Mesodermal cell (in vitro differentiated cells): Measurements from ENCODE around the gene ANTKMT.
"Not testable (repeated sequence)": the region's sequence is repeated elsewhere in the genome, so short reads cannot be mapped to it uniquely, and the experiment has no call there.

ENCODE experiments used
- H3K27ac ChIP-seq: 2 replicates; pipeline ENCODE4 v1.7.0; 2013; ENCODE audit warnings: mild to moderate bottlenecking, low read depth, low read length, moderate library complexity; ENCODE audit not compliant: severe bottlenecking
- H3K36me3 ChIP-seq: 2 replicates; pipeline ENCODE4 v1.7.1; 2013; ENCODE audit warnings: mild to moderate bottlenecking, low read length, moderate library complexity; ENCODE audit not compliant: control insufficient read depth, insufficient read depth
- H3K4me1 ChIP-seq: one replicate; pipeline ENCODE4 v1.7.1; 2013; ENCODE audit warnings: mild to moderate bottlenecking, low read length; ENCODE audit not compliant: insufficient read depth, control insufficient read depth, poor library complexity, severe bottlenecking
- H3K4me3 ChIP-seq: 2 replicates; pipeline ENCODE4 v1.7.0; 2013; ENCODE audit warnings: low read length, control low read depth, mild to moderate bottlenecking; ENCODE audit not compliant: insufficient read depth, poor library complexity, severe bottlenecking; ENCODE audit errors: extremely low read depth
- H3K9me3 ChIP-seq: 2 replicates; pipeline ENCODE4 v1.7.1; 2013; ENCODE audit warnings: mild to moderate bottlenecking, low read length, moderate library complexity; ENCODE audit not compliant: control insufficient read depth
- WGBS, 2 experiments: methylation state at CpG; one replicate each; pipeline ENCODE4 v1.1.5; 2013; ENCODE audit warnings: missing lambda C conversion rate in 2 of 2; ENCODE audit not compliant: insufficient coverage in 2 of 2; 5-methylcytosine and 5-hydroxymethylcytosine counted together

ANTKMT gene

GRCh38 chr16:740459-740763 is 19.5 kb downstream of the ANTKMT start:
- WGBS, 2 experiments, result 1% methylated on average over 18 of the region's 22 CpGs
- Histone ChIP-seq H3K27ac (no peak overlapping the region), H3K36me3 (peaks cover 37% of the 10 kb centered on the region), H3K4me3 (peak overlapping the region; percentile 82), H3K4me1 (no peaks in the 10 kb centered on the region), H3K9me3 (no peaks in the 10 kb centered on the region)

- no peak within 1 kb of the TSS for H3K27ac ChIP-seq
- peaks cover 31% of the 10 kb centered on the region for H3K36me3 ChIP-seq
- H3K4me3 ChIP-seq, result peak within 1 kb of the TSS; percentile 82
- H3K4me1 ChIP-seq, result no peaks in the 10 kb centered on the region
- H3K9me3 ChIP-seq, result no peaks in the 10 kb centered on the region
- WGBS, 2 experiments, result 0% methylated on average over 74 to 75 of the region's 79 CpGs
These were observed 20.0 kb downstream of the ANTKMT start, which contains the start of gene CIAO3 for GRCh38 chr16:740764-741505. Gene CIAO3, minus strand, starts transcription at chr16:740997. Its CDS starts 12 bp downstream, at chr16:740985.

- peaks cover 20% of the 10 kb centered on the region for H3K36me3 ChIP-seq
These were observed 21.2 kb downstream of the ANTKMT start for GRCh38 chr16:741986-742629.

GRCh38 chr16:742894-743293 is 21.9 kb downstream of the ANTKMT start:
- not testable (repeated sequence) for H3K4me3 ChIP-seq
- 84 to 94% methylated on average over 9 to 10 of the region's 14 CpGs for WGBS, 2 experiments

More at GRCh38 chr16:741986-742629, 21.2 kb downstream of the ANTKMT start:
- H3K9me3 ChIP-seq, result no peaks in the 10 kb centered on the region
- H3K4me1 ChIP-seq, result no peaks in the 10 kb centered on the region
- WGBS, 2 experiments, result 96 to 97% methylated on average over 13 to 15 of the region's 15 CpGs
- no peak overlapping the region for H3K4me3 ChIP-seq
- H3K27ac ChIP-seq, result no peak overlapping the region

GRCh38 chr16:743794-744500 is 23.0 kb downstream of the ANTKMT start:
- H3K9me3 ChIP-seq, result no peaks in the 10 kb centered on the region
- H3K36me3 ChIP-seq, result peaks cover 5% of the 10 kb centered on the region
- no peaks in the 10 kb centered on the region for H3K4me1 ChIP-seq
- 87 to 95% methylated on average over 17 to 19 of the region's 21 CpGs for WGBS, 2 experiments
- H3K27ac ChIP-seq, result no peak overlapping the region
- no peak overlapping the region for H3K4me3 ChIP-seq

More at GRCh38 chr16:742894-743293, 21.9 kb downstream of the ANTKMT start:
- not testable (repeated sequence) for H3K4me1 ChIP-seq, H3K9me3 ChIP-seq, H3K27ac ChIP-seq
- peaks cover 13% of the 10 kb centered on the region for H3K36me3 ChIP-seq

- no peak overlapping the region for H3K4me3 ChIP-seq
- H3K27ac ChIP-seq, result no peak overlapping the region
- no peaks in the 10 kb centered on the region for H3K4me1 ChIP-seq
- WGBS, 2 experiments, result 5 to 7% methylated on average over 6 to 10 of the region's 14 CpGs
- H3K9me3 ChIP-seq, result no peaks in the 10 kb centered on the region
- H3K36me3 ChIP-seq, result no peaks in the 10 kb centered on the region
These were observed 24.8 kb downstream of the ANTKMT start for GRCh38 chr16:745739-746138.

- H3K4me3 ChIP-seq, result no peak overlapping the region
- H3K27ac ChIP-seq, result no peak overlapping the region
- 90 to 94% methylated on average over 2 to 9 of the region's 13 CpGs for WGBS, 2 experiments
- H3K36me3 ChIP-seq, result no peaks in the 10 kb centered on the region
- no peaks in the 10 kb centered on the region for H3K4me1 ChIP-seq
- no peaks in the 10 kb centered on the region for H3K9me3 ChIP-seq
These were observed 25.7 kb downstream of the ANTKMT start for GRCh38 chr16:746637-747036.

- no peaks in the 10 kb centered on the region for H3K4me1 ChIP-seq
- H3K9me3 ChIP-seq, result no peaks in the 10 kb centered on the region
- H3K4me3 ChIP-seq, result no peak overlapping the region
- H3K36me3 ChIP-seq, result no peaks in the 10 kb centered on the region
- 91% methylated on average over 30 to 35 of the region's 39 CpGs for WGBS, 2 experiments
- no peak overlapping the region for H3K27ac ChIP-seq
These were observed 27.2 kb downstream of the ANTKMT start for GRCh38 chr16:747978-748746.

GRCh38 chr16:749010-749409 is 28.1 kb downstream of the ANTKMT start:
- no peaks in the 10 kb centered on the region for H3K4me1 ChIP-seq
- no peak overlapping the region for H3K4me3 ChIP-seq
- H3K9me3 ChIP-seq, result no peaks in the 10 kb centered on the region
- no peak overlapping the region for H3K27ac ChIP-seq
- H3K36me3 ChIP-seq, result no peaks in the 10 kb centered on the region
- WGBS, 2 experiments, result 92 to 96% methylated on average over 5 of the region's 6 CpGs

- Histone ChIP-seq H3K4me3 (no peak overlapping the region), H3K36me3 (no peaks in the 10 kb centered on the region), H3K9me3 (no peaks in the 10 kb centered on the region), H3K27ac (no peak overlapping the region), H3K4me1 (no peaks in the 10 kb centered on the region)
- WGBS, 2 experiments, result 77 to 88% methylated on average over 8 to 9 of the region's 9 CpGs
These were observed 29.5 kb downstream of the ANTKMT start for GRCh38 chr16:750485-750884.
